Measurements from ENCODE around the gene LKAAEAR1.

Gene LKAAEAR1

GRCh38 chr20:64069209-64069613 lies 15.0 kb downstream of the LKAAEAR1 start:
- ChIA-PET CTCF (interaction anchor here (1.3 to 19.6 kb wide), 7 partner anchors 9 to 49 kb away, joined by 4 to 178 read pairs (median 12); partner anchors contain the start of genes C20orf204, OPRL1, RGS19 and SOX18), POLR2A (interaction anchor here (1.2 to 1.3 kb wide), 2 partner anchors 9 to 11 kb away, joined by 3 to 5 read pairs; partner anchors contain the start of genes OPRL1 and RGS19)
- H3K4me1 ChIP-seq (ENCODE audit: control extremely low read depth in 1 of 4, control insufficient read depth in 4 of 4, insufficient read depth in 4 of 4, low read length in 3 of 4), result peaks cover 2 to 82% (median 78%) of the 10 kb centered on the region in 4 experiments
- no peak overlapping the region for H3K27ac ChIP-seq (ENCODE audit: insufficient read depth in 1 of 2, low read depth in 1 of 2, low read length in 2 of 2, poor library complexity in 1 of 2, severe bottlenecking in 2 of 2)
- 88% methylated on average over 18 of the region's 20 CpGs for WGBS (ENCODE audit: insufficient coverage)
- H3K36me3 ChIP-seq (ENCODE audit: control insufficient read depth in 4 of 4, insufficient read depth in 4 of 4, low read length in 3 of 4), result peaks cover 0 to 32% (median 19%) of the 10 kb centered on the region in 4 experiments
- no peak for DNase-seq
- H3K4me3 ChIP-seq (ENCODE audit: control insufficient read depth in 1 of 7, extremely low read depth in 1 of 7, insufficient read depth in 4 of 7, low read depth in 2 of 7, low read length in 6 of 7), result no peak overlapping the region
- no peaks in the 10 kb centered on the region for H3K9me3 ChIP-seq (ENCODE audit: control extremely low read depth in 1 of 5, control insufficient read depth in 4 of 5, insufficient read depth in 2 of 5, low read depth in 1 of 5, low read length in 4 of 5)
- no peaks in the 10 kb centered on the region for H3K27me3 ChIP-seq (replicated peaks in 2 of 5; ENCODE audit: control insufficient read depth in 4 of 5, insufficient read depth in 5 of 5, low read length in 4 of 5)

GRCh38 chr20:64068386-64069208 lies 15.6 kb downstream of the LKAAEAR1 start:
- Histone ChIP-seq H3K36me3 (ENCODE audit: control insufficient read depth in 4 of 4, insufficient read depth in 4 of 4, low read length in 3 of 4) (peaks cover 0 to 26% (median 15%) of the 10 kb centered on the region in 4 experiments), H3K4me3 (ENCODE audit: control insufficient read depth in 1 of 7, extremely low read depth in 1 of 7, insufficient read depth in 4 of 7, low read depth in 2 of 7, low read length in 6 of 7) (no peak overlapping the region), H3K9me3 (ENCODE audit: control extremely low read depth in 1 of 5, control insufficient read depth in 4 of 5, insufficient read depth in 2 of 5, low read depth in 1 of 5, low read length in 4 of 5) (no peaks in the 10 kb centered on the region), H3K27me3 (replicated peaks in 2 of 5; ENCODE audit: control insufficient read depth in 4 of 5, insufficient read depth in 5 of 5, low read length in 4 of 5) (no peaks in the 10 kb centered on the region), H3K27ac (ENCODE audit: insufficient read depth in 1 of 2, low read depth in 1 of 2, low read length in 2 of 2, poor library complexity in 1 of 2, severe bottlenecking in 2 of 2) (no peak overlapping the region), H3K4me1 (ENCODE audit: control extremely low read depth in 1 of 4, control insufficient read depth in 4 of 4, insufficient read depth in 4 of 4, low read length in 3 of 4) (peaks cover 2 to 85% (median 83%) of the 10 kb centered on the region in 4 experiments)
- CTCF ChIA-PET, result interaction anchor here (0.9 to 19.6 kb wide), 7 partner anchors 11 to 50 kb away, joined by 3 to 178 read pairs (median 12); partner anchors contain the start of genes OPRL1, RGS19 and SOX18
- peak in 2 of 3 donors; percentile 72 to 79 for DNase-seq
- 36% methylated on average over 10 of the region's 12 CpGs for WGBS (ENCODE audit: insufficient coverage)
- POLR2A ChIA-PET, result no interaction called here

GRCh38 chr20:64067733-64068307 lies 16.4 kb downstream of the LKAAEAR1 start:
- ChIA-PET POLR2A (interaction anchor here (0.9 kb wide), 1 partner anchor 10 kb away, joined by 3 read pairs; no protein-coding TSS in a partner anchor), CTCF (interaction anchor here (0.9 to 19.6 kb wide), 7 partner anchors 11 to 50 kb away, joined by 3 to 178 read pairs (median 12); partner anchors contain the start of genes OPRL1, RGS19 and SOX18)
- Histone ChIP-seq H3K4me1 (ENCODE audit: control extremely low read depth in 1 of 4, control insufficient read depth in 4 of 4, insufficient read depth in 4 of 4, low read length in 3 of 4) (peaks cover 2 to 83% (median 80%) of the 10 kb centered on the region in 4 experiments), H3K27me3 (replicated peaks in 2 of 5; ENCODE audit: control insufficient read depth in 4 of 5, insufficient read depth in 5 of 5, low read length in 4 of 5) (no peaks in the 10 kb centered on the region), H3K9me3 (ENCODE audit: control extremely low read depth in 1 of 5, control insufficient read depth in 4 of 5, insufficient read depth in 2 of 5, low read depth in 1 of 5, low read length in 4 of 5) (no peaks in the 10 kb centered on the region), H3K27ac (ENCODE audit: insufficient read depth in 1 of 2, low read depth in 1 of 2, low read length in 2 of 2, poor library complexity in 1 of 2, severe bottlenecking in 2 of 2) (no peak overlapping the region), H3K36me3 (ENCODE audit: control insufficient read depth in 4 of 4, insufficient read depth in 4 of 4, low read length in 3 of 4) (peaks cover 0 to 18% (median 11%) of the 10 kb centered on the region in 4 experiments), H3K4me3 (ENCODE audit: control insufficient read depth in 1 of 7, extremely low read depth in 1 of 7, insufficient read depth in 4 of 7, low read depth in 2 of 7, low read length in 6 of 7) (no peak overlapping the region)
- WGBS (ENCODE audit: insufficient coverage), result 68% methylated on average over 12 of the region's 12 CpGs
- DNase-seq, result no peak

GRCh38 chr20:64067005-64067632 lies 17.1 kb downstream of the LKAAEAR1 start:
- DNase-seq, result no peak
- Histone ChIP-seq H3K27ac (ENCODE audit: insufficient read depth in 1 of 2, low read depth in 1 of 2, low read length in 2 of 2, poor library complexity in 1 of 2, severe bottlenecking in 2 of 2) (no peak overlapping the region), H3K27me3 (replicated peaks in 2 of 5; ENCODE audit: control insufficient read depth in 4 of 5, insufficient read depth in 5 of 5, low read length in 4 of 5) (no peaks in the 10 kb centered on the region), H3K4me1 (ENCODE audit: control extremely low read depth in 1 of 4, control insufficient read depth in 4 of 4, insufficient read depth in 4 of 4, low read length in 3 of 4) (peaks cover 2 to 83% (median 80%) of the 10 kb centered on the region in 4 experiments), H3K9me3 (ENCODE audit: control extremely low read depth in 1 of 5, control insufficient read depth in 4 of 5, insufficient read depth in 2 of 5, low read depth in 1 of 5, low read length in 4 of 5) (no peaks in the 10 kb centered on the region), H3K36me3 (ENCODE audit: control insufficient read depth in 4 of 4, insufficient read depth in 4 of 4, low read length in 3 of 4) (peaks cover 0 to 11% (median 6%) of the 10 kb centered on the region in 4 experiments), H3K4me3 (ENCODE audit: control insufficient read depth in 1 of 7, extremely low read depth in 1 of 7, insufficient read depth in 4 of 7, low read depth in 2 of 7, low read length in 6 of 7) (no peak overlapping the region)
- 100% methylated on average over 3 of the region's 6 CpGs for WGBS (ENCODE audit: insufficient coverage)
- CTCF ChIA-PET, result interaction anchor here (1.2 to 3.5 kb wide), 3 partner anchors 11 to 29 kb away, joined by 4 to 43 read pairs (median 4); partner anchors contain the start of genes OPRL1 and RGS19
- POLR2A ChIA-PET, result interaction anchor here (0.9 kb wide), 1 partner anchor 11 kb away, joined by 3 read pairs; no protein-coding TSS in a partner anchor

- peaks cover 2 to 79% (median 72%) of the 10 kb centered on the region in 4 experiments for H3K4me1 ChIP-seq (ENCODE audit: control extremely low read depth in 1 of 4, control insufficient read depth in 4 of 4, insufficient read depth in 4 of 4, low read length in 3 of 4)
- peak in 2 of 3 donors; percentile 73 for DNase-seq
- WGBS (ENCODE audit: insufficient coverage), result 42% methylated on average over 5 of the region's 5 CpGs
- H3K4me3 ChIP-seq (ENCODE audit: control insufficient read depth in 1 of 7, extremely low read depth in 1 of 7, insufficient read depth in 4 of 7, low read depth in 2 of 7, low read length in 6 of 7), result peak overlapping the region in 2 of 7 experiments; percentile 11 to 28
- ChIA-PET CTCF (interaction anchor here (1.4 to 2.7 kb wide), 4 partner anchors 9 to 16 kb away, joined by 3 to 12 read pairs (median 7); partner anchors contain the start of genes OPRL1 and RGS19), POLR2A (interaction anchor here (0.8 kb wide), 1 partner anchor 14 kb away, joined by 3 read pairs; the partner anchor contains the start of genes OPRL1 and RGS19)
- H3K9me3 ChIP-seq (ENCODE audit: control extremely low read depth in 1 of 5, control insufficient read depth in 4 of 5, insufficient read depth in 2 of 5, low read depth in 1 of 5, low read length in 4 of 5), result no peaks in the 10 kb centered on the region
- H3K27me3 ChIP-seq (replicated peaks in 2 of 5; ENCODE audit: control insufficient read depth in 4 of 5, insufficient read depth in 5 of 5, low read length in 4 of 5), result no peaks in the 10 kb centered on the region
- H3K36me3 ChIP-seq (ENCODE audit: control insufficient read depth in 4 of 4, insufficient read depth in 4 of 4, low read length in 3 of 4), result peaks cover 0 to 2% (median 0%) of the 10 kb centered on the region in 4 experiments
- no peak overlapping the region for H3K27ac ChIP-seq (ENCODE audit: insufficient read depth in 1 of 2, low read depth in 1 of 2, low read length in 2 of 2, poor library complexity in 1 of 2, severe bottlenecking in 2 of 2)
These were observed 18.2 kb downstream of the LKAAEAR1 start for GRCh38 chr20:64065974-64066343.

- H3K36me3 ChIP-seq (ENCODE audit: control insufficient read depth in 4 of 4, insufficient read depth in 4 of 4, low read length in 3 of 4), result no peaks in the 10 kb centered on the region
- H3K27ac ChIP-seq (ENCODE audit: insufficient read depth in 1 of 2, low read depth in 1 of 2, low read length in 2 of 2, poor library complexity in 1 of 2, severe bottlenecking in 2 of 2), result no peak overlapping the region
- peaks cover 2 to 79% (median 72%) of the 10 kb centered on the region in 4 experiments for H3K4me1 ChIP-seq (ENCODE audit: control extremely low read depth in 1 of 4, control insufficient read depth in 4 of 4, insufficient read depth in 4 of 4, low read length in 3 of 4)
These were observed 18.9 kb downstream of the LKAAEAR1 start for GRCh38 chr20:64065062-64065973.

More at GRCh38 chr20:64065062-64065973, 18.9 kb downstream of the LKAAEAR1 start:
- 48% methylated on average over 23 of the region's 27 CpGs for WGBS (ENCODE audit: insufficient coverage)
- ChIA-PET CTCF (interaction anchor here (1.1 to 2.7 kb wide), 6 partner anchors 10 to 27 kb away, joined by 3 to 12 read pairs (median 8); partner anchors contain the start of genes OPRL1 and RGS19), POLR2A (interaction anchor here (0.8 to 1.7 kb wide), 2 partner anchors 12 to 14 kb away, joined by 3 to 4 read pairs; partner anchors contain the start of genes OPRL1 and RGS19)
- peak in 1 of 3 donors; percentile 40 for DNase-seq
- Histone ChIP-seq H3K27me3 (replicated peaks in 2 of 5; ENCODE audit: control insufficient read depth in 4 of 5, insufficient read depth in 5 of 5, low read length in 4 of 5) (no peaks in the 10 kb centered on the region), H3K4me3 (ENCODE audit: control insufficient read depth in 1 of 7, extremely low read depth in 1 of 7, insufficient read depth in 4 of 7, low read depth in 2 of 7, low read length in 6 of 7) (peak overlapping the region in 1 of 7 experiments; percentile 11), H3K9me3 (ENCODE audit: control extremely low read depth in 1 of 5, control insufficient read depth in 4 of 5, insufficient read depth in 2 of 5, low read depth in 1 of 5, low read length in 4 of 5) (no peaks in the 10 kb centered on the region)
